GM21619 (cell line): ENCODE measurements around the gene ANKEF1.

ENCODE experiments used
- ATAC-seq: cut with Tn5 transposase; IDR thresholded peaks from one replicate; pipeline ENCODE4 v1.9.1; 2021; ENCODE audit not compliant: unreplicated experiment

ANKEF1 gene

GRCh38 chr20:10034717-10035571, at the start of gene ANKEF1:
Gene ANKEF1, plus strand, starts transcription at chr20:10034987. Its CDS starts 3,315 bp downstream, at chr20:10038302.
- ATAC-seq, result peak; percentile 95

GRCh38 chr20:9985281-9985680, 49.5 kb upstream of the ANKEF1 start:
- ATAC-seq, result no peak

GRCh38 chr20:9985773-9986172, 49.0 kb upstream of the ANKEF1 start:
- ATAC-seq, result no peak

GRCh38 chr20:9989066-9989724, 45.6 kb upstream of the ANKEF1 start:
- no peak for ATAC-seq

- ATAC-seq, result no peak
Observed at GRCh38 chr20:9993137-9993536, 41.6 kb upstream of the ANKEF1 start.

- ATAC-seq, result no peak
Observed at GRCh38 chr20:9994676-9995075, 40.1 kb upstream of the ANKEF1 start.

GRCh38 chr20:9995510-9996272, 39.1 kb upstream of the ANKEF1 start:
- no peak for ATAC-seq

GRCh38 chr20:9996944-9997343, 37.8 kb upstream of the ANKEF1 start:
- ATAC-seq, result no peak

- no peak for ATAC-seq
Observed at GRCh38 chr20:9999645-10000044, 35.1 kb upstream of the ANKEF1 start.

GRCh38 chr20:10002866-10003265, 31.9 kb upstream of the ANKEF1 start:
- ATAC-seq, result no peak

- ATAC-seq, result no peak
Observed at GRCh38 chr20:10004900-10005299, 29.9 kb upstream of the ANKEF1 start.

- no peak for ATAC-seq
Observed at GRCh38 chr20:10005885-10006284, 28.9 kb upstream of the ANKEF1 start.

GRCh38 chr20:10006447-10007090, 28.2 kb upstream of the ANKEF1 start:
- no peak for ATAC-seq

GRCh38 chr20:10007158-10007557, 27.6 kb upstream of the ANKEF1 start:
- no peak for ATAC-seq

GRCh38 chr20:10007747-10008146, 27.0 kb upstream of the ANKEF1 start:
- no peak for ATAC-seq

- no peak for ATAC-seq
Observed at GRCh38 chr20:10012464-10012863, 22.3 kb upstream of the ANKEF1 start.

- no peak for ATAC-seq
Observed at GRCh38 chr20:10014431-10014830, 20.4 kb upstream of the ANKEF1 start.

GRCh38 chr20:10020937-10021336, 13.8 kb upstream of the ANKEF1 start:
- no peak for ATAC-seq

- ATAC-seq, result no peak
Observed at GRCh38 chr20:10022625-10023024, 12.2 kb upstream of the ANKEF1 start.

GRCh38 chr20:10023911-10024310, 10.9 kb upstream of the ANKEF1 start:
- ATAC-seq, result no peak
